Amniotic epithelial cell (primary cell): ENCODE results near the gene TRIM5.
"Not testable (repeated sequence)": the region's sequence is repeated elsewhere in the genome, so short reads cannot be mapped to it uniquely, and the experiment has no call there.

Experiments used
- DNase-seq: peaks from one replicate; pipeline ENCODE4 v3.0.0-alpha.2; 2010; ENCODE audit warnings: low read depth

Gene TRIM5

GRCh38 chr11:5688482-5688881 is 3.6 kb upstream of the TRIM5 start:
- DNase-seq: no peak

GRCh38 chr11:5686426-5686825 is 1.6 kb upstream of the TRIM5 start:
- no peak for DNase-seq

- DNase-seq: peak; percentile 17
These were observed 733 bp downstream of the TRIM5 start for GRCh38 chr11:5684036-5684645.

GRCh38 chr11:5683620-5684019 is 1.3 kb downstream of the TRIM5 start:
- not testable (repeated sequence) for DNase-seq

GRCh38 chr11:5682890-5683441 is 1.9 kb downstream of the TRIM5 start:
- DNase-seq: not testable (repeated sequence)

GRCh38 chr11:5679811-5680210 is 5.1 kb downstream of the TRIM5 start:
- peak; percentile 15 for DNase-seq

- DNase-seq: no peak
These were observed 10.5 kb downstream of the TRIM5 start for GRCh38 chr11:5674391-5674790.

GRCh38 chr11:5671831-5672230 is 13.0 kb downstream of the TRIM5 start:
- DNase-seq: no peak

- peak; percentile 21 for DNase-seq
These were observed 18.5 kb downstream of the TRIM5 start for GRCh38 chr11:5666402-5666793.

GRCh38 chr11:5665746-5666401 is 19.0 kb downstream of the TRIM5 start:
- DNase-seq: no peak

- DNase-seq: no peak
These were observed 19.8 kb downstream of the TRIM5 start for GRCh38 chr11:5665051-5665570.

- no peak for DNase-seq
These were observed 21.4 kb downstream of the TRIM5 start for GRCh38 chr11:5663511-5663910.

- no peak for DNase-seq
These were observed 26.6 kb downstream of the TRIM5 start for GRCh38 chr11:5658318-5658717.

- not testable (repeated sequence) for DNase-seq
These were observed 27.9 kb downstream of the TRIM5 start for GRCh38 chr11:5656956-5657355.

- no peak for DNase-seq
These were observed 29.4 kb downstream of the TRIM5 start for GRCh38 chr11:5655474-5655873.

GRCh38 chr11:5646139-5646538 is 38.7 kb downstream of the TRIM5 start:
- DNase-seq: no peak

GRCh38 chr11:5643585-5643984 is 41.3 kb downstream of the TRIM5 start:
- DNase-seq: peak; percentile 45

- DNase-seq: no peak
These were observed 44.9 kb downstream of the TRIM5 start for GRCh38 chr11:5639953-5640352.

GRCh38 chr11:5631969-5632635 is 52.8 kb downstream of the TRIM5 start:
- DNase-seq: no peak

GRCh38 chr11:5631417-5631816 is 53.5 kb downstream of the TRIM5 start:
- DNase-seq: peak; percentile 55

GRCh38 chr11:5626196-5626595 is 58.7 kb downstream of the TRIM5 start:
- DNase-seq: peak; percentile 70

- no peak for DNase-seq
These were observed 59.6 kb downstream of the TRIM5 start for GRCh38 chr11:5625281-5625680.
